ENCODE measurements around the gene ARHGEF7. TPM values are rescaled to one million over a fixed set of nuclear protein-coding genes. Genes with fewer than 3 reads are reported as not detected.

ARHGEF7 gene
- total RNA-seq, 1 donor from 2014 or later = 73.7 TPM

GRCh38 chr13:111120913-111121312 is 5.8 kb downstream of the ARHGEF7 start:
- Mint-ChIP-seq H3K36me3 (ENCODE audit: low read depth, unreplicated experiment) (no peaks in the 10 kb centered on the region), H3K9me3 (ENCODE audit: unreplicated experiment) (peaks cover 3% of the 10 kb centered on the region), H3K27me3 (ENCODE audit: low read depth, unreplicated experiment) (peaks cover 53% of the 10 kb centered on the region), H3K4me3 (ENCODE audit: unreplicated experiment) (no peak overlapping the region), H3K27ac (ENCODE audit: unreplicated experiment) (no peak overlapping the region), H3K4me1 (ENCODE audit: low read depth, unreplicated experiment) (peaks cover 4% of the 10 kb centered on the region)
- H4K20me1 ChIP-seq (ENCODE audit: insufficient read depth, low read length) = peaks cover 4% of the 10 kb centered on the region
- no peaks in the 10 kb centered on the region for H3K9me3 ChIP-seq (ENCODE audit: insufficient read depth, low read depth, low read length)
- H3K9ac ChIP-seq (ENCODE audit: low read length) = no peak overlapping the region
- H3K79me2 ChIP-seq (ENCODE audit: insufficient read depth, low read length) = no peaks in the 10 kb centered on the region
- peaks cover 4% of the 10 kb centered on the region for H3K4me1 ChIP-seq (ENCODE audit: insufficient read depth, low read length)
- DNase-seq (ENCODE audit: low read depth) (no peak), FAIRE-seq (no peak)
- H3K4me3 ChIP-seq (ENCODE audit: insufficient read depth, low read depth, low read length) = no peak overlapping the region
- no peak overlapping the region for H3K27ac ChIP-seq (ENCODE audit: low read depth, low read length)
- no peak for TF ChIP-seq EZH2 (IDR thresholded peaks at IDR 0.05; ENCODE audit: insufficient read depth, low read length)
- no peak for TF ChIP-seq CTCF (IDR thresholded peaks at IDR 0.05; ENCODE audit: insufficient read depth, low read depth, low read length)
- peaks cover 4% of the 10 kb centered on the region for H3K27me3 ChIP-seq (ENCODE audit: insufficient read depth, low read length)
- H3K4me2 ChIP-seq (ENCODE audit: low read length) = no peak overlapping the region
- H2AFZ ChIP-seq (ENCODE audit: low read depth, low read length) = no peak overlapping the region
- no peaks in the 10 kb centered on the region for H3K36me3 ChIP-seq (ENCODE audit: insufficient read depth, low read length)

GRCh38 chr13:111121506-111121905 is 6.4 kb downstream of the ARHGEF7 start:
- no peaks in the 10 kb centered on the region for H3K4me1 Mint-ChIP-seq (ENCODE audit: low read depth, unreplicated experiment)
- Histone ChIP-seq H2AFZ (ENCODE audit: low read depth, low read length) (no peak overlapping the region), H3K9ac (ENCODE audit: low read length) (no peak overlapping the region), H4K20me1 (ENCODE audit: insufficient read depth, low read length) (peaks cover 4% of the 10 kb centered on the region), H3K4me2 (ENCODE audit: low read length) (no peak overlapping the region), H3K79me2 (ENCODE audit: insufficient read depth, low read length) (no peaks in the 10 kb centered on the region), H3K9me3 (ENCODE audit: insufficient read depth, low read depth, low read length) (no peaks in the 10 kb centered on the region), H3K4me1 (ENCODE audit: insufficient read depth, low read length) (no peaks in the 10 kb centered on the region), H3K27me3 (ENCODE audit: insufficient read depth, low read length) (peaks cover 4% of the 10 kb centered on the region), H3K4me3 (ENCODE audit: insufficient read depth, low read depth, low read length) (no peak overlapping the region), H3K36me3 (ENCODE audit: insufficient read depth, low read length) (no peaks in the 10 kb centered on the region), H3K27ac (ENCODE audit: low read depth, low read length) (no peak overlapping the region)
- H3K27ac Mint-ChIP-seq (ENCODE audit: unreplicated experiment) = no peak overlapping the region
- H3K36me3 Mint-ChIP-seq (ENCODE audit: low read depth, unreplicated experiment) = no peaks in the 10 kb centered on the region
- FAIRE-seq (no peak), DNase-seq (ENCODE audit: low read depth) (no peak)
- TF ChIP-seq CTCF (IDR thresholded peaks at IDR 0.05; ENCODE audit: insufficient read depth, low read depth, low read length) (no peak), EZH2 (IDR thresholded peaks at IDR 0.05; ENCODE audit: insufficient read depth, low read length) (no peak)
- H3K27me3 Mint-ChIP-seq (ENCODE audit: low read depth, unreplicated experiment) = peaks cover 50% of the 10 kb centered on the region
- no peaks in the 10 kb centered on the region for H3K9me3 Mint-ChIP-seq (ENCODE audit: unreplicated experiment)
- H3K4me3 Mint-ChIP-seq (ENCODE audit: unreplicated experiment) = no peak overlapping the region

GRCh38 chr13:111122056-111122455 is 6.9 kb downstream of the ARHGEF7 start:
- Histone ChIP-seq H4K20me1 (ENCODE audit: insufficient read depth, low read length) (peaks cover 4% of the 10 kb centered on the region), H3K27me3 (ENCODE audit: insufficient read depth, low read length) (peaks cover 2% of the 10 kb centered on the region), H3K4me3 (ENCODE audit: insufficient read depth, low read depth, low read length) (no peak overlapping the region), H3K9ac (ENCODE audit: low read length) (no peak overlapping the region), H2AFZ (ENCODE audit: low read depth, low read length) (no peak overlapping the region), H3K27ac (ENCODE audit: low read depth, low read length) (no peak overlapping the region), H3K4me2 (ENCODE audit: low read length) (no peak overlapping the region), H3K36me3 (ENCODE audit: insufficient read depth, low read length) (no peaks in the 10 kb centered on the region), H3K4me1 (ENCODE audit: insufficient read depth, low read length) (no peaks in the 10 kb centered on the region), H3K79me2 (ENCODE audit: insufficient read depth, low read length) (no peaks in the 10 kb centered on the region), H3K9me3 (ENCODE audit: insufficient read depth, low read depth, low read length) (no peaks in the 10 kb centered on the region)
- no peak for TF ChIP-seq EZH2 (IDR thresholded peaks at IDR 0.05; ENCODE audit: insufficient read depth, low read length)
- no peak for TF ChIP-seq CTCF (IDR thresholded peaks at IDR 0.05; ENCODE audit: insufficient read depth, low read depth, low read length)
- Mint-ChIP-seq H3K4me3 (ENCODE audit: unreplicated experiment) (no peak overlapping the region), H3K9me3 (ENCODE audit: unreplicated experiment) (no peaks in the 10 kb centered on the region), H3K27ac (ENCODE audit: unreplicated experiment) (no peak overlapping the region), H3K27me3 (ENCODE audit: low read depth, unreplicated experiment) (peaks cover 56% of the 10 kb centered on the region), H3K4me1 (ENCODE audit: low read depth, unreplicated experiment) (no peaks in the 10 kb centered on the region), H3K36me3 (ENCODE audit: low read depth, unreplicated experiment) (no peaks in the 10 kb centered on the region)
- FAIRE-seq = no peak
- no peak for DNase-seq (ENCODE audit: low read depth)
